OCI-LY7 (cell line): ENCODE data around the gene PLD6.

ENCODE experiments used
- CTCF ChIP-seq: fragments of 200-600 bp; sonication (generic); conservative IDR thresholded peaks from 2 replicates; pipeline ENCODE4 v1.5.1; 2014; ENCODE audit warnings: mild to moderate bottlenecking, antibody characterized with exemption, low read length, moderate library complexity, mixed read lengths
- EZH2phosphoT487 ChIP-seq: fragments of 200-600 bp; sonication (generic); IDR thresholded peaks from 2 replicates; pipeline ENCODE4 v1.6.1; 2018; ENCODE audit warnings: low read depth, borderline replicate concordance, mild to moderate bottlenecking, mixed run types, antibody characterized with exemption, low read length, moderate library complexity, mixed read lengths

GRCh38 chr17:17175917-17176316 lies 30.2 kb downstream of the PLD6 start:
- TF ChIP-seq CTCF (no peak), EZH2phosphoT487 (no peak)
